ENCODE data around the gene TNNC1. TPM values are rescaled to one million over a fixed set of nuclear protein-coding genes. Genes with fewer than 3 reads are reported as not detected.
A peak's percentile ranks its signal among the peaks of the same experiment; 100 is the strongest.

TNNC1 gene
- polyA plus RNA-seq, 3 donors = not detected

DNA sequence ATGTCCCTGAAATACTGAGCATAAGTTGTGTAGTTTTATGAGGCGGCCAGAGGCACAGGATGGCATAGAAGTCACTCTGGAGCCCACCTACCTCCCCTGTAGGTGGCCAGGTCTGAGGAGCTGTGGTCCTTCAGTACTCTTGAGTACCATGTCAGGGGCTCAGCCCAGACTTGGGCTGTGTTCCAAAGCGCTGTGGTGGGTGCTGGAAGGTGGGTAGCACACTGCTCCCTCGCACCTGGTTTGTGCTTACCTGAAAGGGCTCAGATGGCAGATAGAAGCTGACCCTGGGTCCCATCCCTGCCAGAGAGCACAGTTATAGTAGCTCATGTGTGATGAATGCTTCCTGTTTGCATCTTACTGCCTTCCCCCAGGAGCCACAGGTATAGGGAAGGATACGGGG is 17.1 kb upstream of the TNNC1 start:
- Histone ChIP-seq H3K4me1 (ENCODE audit: control insufficient read depth in 1 of 2, insufficient read depth in 2 of 2, low read length in 2 of 2) (peaks cover 45 to 48% of the 10 kb centered on the region in 2 donors), H3K4me3 (replicated peaks in 1 of 3; ENCODE audit: low read depth in 2 of 3, low read length in 3 of 3) (no peak overlapping the region), H4K20me1 (ENCODE audit: insufficient read depth, low read length) (peaks cover 13% of the 10 kb centered on the region), H3K9me3 (replicated peaks in 1 of 2; ENCODE audit: control insufficient read depth in 1 of 2, insufficient read depth in 1 of 2, low read length in 2 of 2) (no peaks in the 10 kb centered on the region), H3K9ac (ENCODE audit: insufficient read depth, low read length, poor library complexity, severe bottlenecking) (no peak overlapping the region), H3K36me3 (replicated peaks in 1 of 2; ENCODE audit: control insufficient read depth in 1 of 2, insufficient read depth in 2 of 2, low read length in 2 of 2) (peaks cover 14 to 70% of the 10 kb centered on the region in 2 donors), H3K27ac (ENCODE audit: low read depth in 1 of 2, low read length in 2 of 2) (no peak overlapping the region), H3K4me2 (replicated peaks; ENCODE audit: extremely low read depth, low read length, poor library complexity, severe bottlenecking) (no peak overlapping the region), H3K79me2 (ENCODE audit: insufficient read depth, low read length) (peaks cover 33% of the 10 kb centered on the region), H3K27me3 (ENCODE audit: control insufficient read depth in 2 of 2, insufficient read depth in 2 of 2, low read length in 2 of 2) (no peaks in the 10 kb centered on the region), H2AFZ (ENCODE audit: insufficient read depth, low read depth, low read length, poor library complexity, severe bottlenecking) (no peak overlapping the region)
- Mint-ChIP-seq H3K36me3 (peaks cover 30 to 82% of the 10 kb centered on the region in 2 donors), H3K27ac (no peak overlapping the region), H3K4me1 (peaks cover 51% of the 10 kb centered on the region), H3K27me3 (ENCODE audit: low read depth in 3 of 3) (peaks cover 0 to 2% (median 0%) of the 10 kb centered on the region in 3 donors), H3K9me3 (no peaks in the 10 kb centered on the region), H3K4me3 (no peak overlapping the region)
- DNase-seq = no peak
- intact Hi-C loops (cut with micrococcal nuclease) = loop anchor here in 1 of 2 donors (5.0 kb wide), 1 partner anchor 61 kb away; the partner anchor contains the start of gene NT5DC2
- 100% methylated on average over 4 of the region's 4 CpGs for WGBS (ENCODE audit: insufficient coverage)
- TF ChIP-seq, protein P1, sequence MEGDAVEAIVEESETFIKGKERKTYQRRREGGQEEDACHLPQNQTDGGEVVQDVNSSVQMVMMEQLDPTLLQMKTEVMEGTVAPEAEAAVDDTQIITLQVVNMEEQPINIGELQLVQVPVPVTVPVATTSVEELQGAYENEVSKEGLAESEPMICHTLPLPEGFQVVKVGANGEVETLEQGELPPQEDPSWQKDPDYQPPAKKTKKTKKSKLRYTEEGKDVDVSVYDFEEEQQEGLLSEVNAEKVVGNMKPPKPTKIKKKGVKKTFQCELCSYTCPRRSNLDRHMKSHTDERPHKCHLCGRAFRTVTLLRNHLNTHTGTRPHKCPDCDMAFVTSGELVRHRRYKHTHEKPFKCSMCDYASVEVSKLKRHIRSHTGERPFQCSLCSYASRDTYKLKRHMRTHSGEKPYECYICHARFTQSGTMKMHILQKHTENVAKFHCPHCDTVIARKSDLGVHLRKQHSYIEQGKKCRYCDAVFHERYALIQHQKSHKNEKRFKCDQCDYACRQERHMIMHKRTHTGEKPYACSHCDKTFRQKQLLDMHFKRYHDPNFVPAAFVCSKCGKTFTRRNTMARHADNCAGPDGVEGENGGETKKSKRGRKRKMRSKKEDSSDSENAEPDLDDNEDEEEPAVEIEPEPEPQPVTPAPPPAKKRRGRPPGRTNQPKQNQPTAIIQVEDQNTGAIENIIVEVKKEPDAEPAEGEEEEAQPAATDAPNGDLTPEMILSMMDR (IDR thresholded peaks at IDR 0.05) = no peak

DNA sequence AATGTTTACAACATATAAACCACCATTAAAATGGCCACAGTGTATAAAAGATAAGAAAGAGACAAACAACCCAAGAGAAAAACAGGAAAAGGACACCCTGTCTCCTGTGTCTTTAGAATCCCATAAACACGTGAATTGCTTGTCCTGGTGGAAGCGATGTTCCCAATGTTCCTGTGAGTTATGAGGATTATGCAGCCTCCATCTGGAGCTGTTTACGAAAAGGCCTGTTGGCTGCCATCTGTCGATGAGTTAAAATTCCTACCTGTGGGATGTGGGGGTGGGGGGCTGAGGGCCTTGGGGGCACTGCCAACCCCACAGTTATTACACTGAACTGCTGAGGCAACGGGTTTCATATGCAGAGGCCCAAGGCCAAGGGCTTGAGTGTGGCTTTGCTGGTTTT is 15.2 kb upstream of the TNNC1 start:
- no peak overlapping the region for H3K4me3 ChIP-seq (replicated peaks in 1 of 3; ENCODE audit: low read depth in 2 of 3, low read length in 3 of 3)
- no peak for DNase-seq
- intact Hi-C loops (cut with micrococcal nuclease) = no loop called here
- H2AFZ ChIP-seq (ENCODE audit: insufficient read depth, low read depth, low read length, poor library complexity, severe bottlenecking) = no peak overlapping the region
- H3K36me3 ChIP-seq (replicated peaks in 1 of 2; ENCODE audit: control insufficient read depth in 1 of 2, insufficient read depth in 2 of 2, low read length in 2 of 2) = peaks cover 22 to 78% of the 10 kb centered on the region in 2 donors
- TF ChIP-seq, protein P1 (IDR thresholded peaks at IDR 0.05) = no peak
- Mint-ChIP-seq H3K27ac (peak overlapping the region in 1 of 7 donors; percentile 21), H3K4me3 (no peak overlapping the region), H3K9me3 (no peaks in the 10 kb centered on the region), H3K4me1 (peaks cover 34% of the 10 kb centered on the region), H3K27me3 (ENCODE audit: low read depth in 3 of 3) (peaks cover 0 to 2% (median 0%) of the 10 kb centered on the region in 3 donors), H3K36me3 (peaks cover 34 to 89% of the 10 kb centered on the region in 2 donors)
- no peak overlapping the region for H3K4me2 ChIP-seq (replicated peaks; ENCODE audit: extremely low read depth, low read length, poor library complexity, severe bottlenecking)
- WGBS (ENCODE audit: insufficient coverage) = 100% methylated on average over 2 of the region's 5 CpGs
- H3K9me3 ChIP-seq (replicated peaks in 1 of 2; ENCODE audit: control insufficient read depth in 1 of 2, insufficient read depth in 1 of 2, low read length in 2 of 2) = no peaks in the 10 kb centered on the region
- H3K4me1 ChIP-seq (ENCODE audit: control insufficient read depth in 1 of 2, insufficient read depth in 2 of 2, low read length in 2 of 2) = peaks cover 29 to 33% of the 10 kb centered on the region in 2 donors
- H3K9ac ChIP-seq (ENCODE audit: insufficient read depth, low read length, poor library complexity, severe bottlenecking) = peak overlapping the region; percentile 21
- peaks cover 13% of the 10 kb centered on the region for H4K20me1 ChIP-seq (ENCODE audit: insufficient read depth, low read length)
- H3K27ac ChIP-seq (ENCODE audit: low read depth in 1 of 2, low read length in 2 of 2) = no peak overlapping the region
- H3K27me3 ChIP-seq (ENCODE audit: control insufficient read depth in 2 of 2, insufficient read depth in 2 of 2, low read length in 2 of 2) = no peaks in the 10 kb centered on the region
- H3K79me2 ChIP-seq (ENCODE audit: insufficient read depth, low read length) = peaks cover 50% of the 10 kb centered on the region
